Calu3 (cell line): ENCODE measurements around the gene LSM2. TPM values are rescaled to one million over a fixed set of nuclear protein-coding genes. Genes with fewer than 3 reads are reported as not detected.
"Not testable (repeated sequence)": the region's sequence is repeated elsewhere in the genome, so short reads cannot be mapped to it uniquely, and the experiment has no call there.

ENCODE experiments used
- BruUV-seq: library from RNA; stranded (reverse); fragments of 400-500 nt; replicated peaks from 2 replicates; lab custom pipeline; 2021; lab: Mats Ljungman, UMichigan
- CTCF ChIA-PET: fragments of 300-600 bp; sonication (Branson Sonifier 250); formaldehyde crosslinking; loops from one replicate; lab custom pipeline; 2022; ENCODE audit warnings: antibody characterized with exemption; lab: Charles Lee
- DNase-seq: peaks from one replicate; pipeline ENCODE4 v3.0.0; 2022
- H3K27ac Mint-ChIP-seq: one replicate; pipeline ENCODE4 v1.8.0; 2022; ENCODE audit warnings: mixed read lengths; ENCODE audit not compliant: unreplicated experiment
- H3K27me3 Mint-ChIP-seq: one replicate; pipeline ENCODE4 v1.8.0; 2022; ENCODE audit warnings: mixed read lengths; ENCODE audit not compliant: unreplicated experiment
- H3K36me3 Mint-ChIP-seq: one replicate; pipeline ENCODE4 v1.8.0; 2022; ENCODE audit warnings: mild to moderate bottlenecking, moderate library complexity, mixed read lengths; ENCODE audit not compliant: insufficient read depth, unreplicated experiment
- H3K4me1 Mint-ChIP-seq: one replicate; pipeline ENCODE4 v1.8.0; 2022; ENCODE audit warnings: mild to moderate bottlenecking, low read depth, mixed read lengths; ENCODE audit not compliant: unreplicated experiment
- H3K4me3 Mint-ChIP-seq: one replicate; pipeline ENCODE4 v1.8.0; 2022; ENCODE audit warnings: mild to moderate bottlenecking, low read depth, moderate library complexity, mixed read lengths; ENCODE audit not compliant: unreplicated experiment
- H3K9me3 Mint-ChIP-seq: one replicate; pipeline ENCODE4 v1.8.0; 2022; ENCODE audit warnings: low read depth, mixed read lengths; ENCODE audit not compliant: unreplicated experiment
- intact Hi-C: fragments of 100-400 bp; cut with micrococcal nuclease; formaldehyde crosslinking; loops from one replicate; pipeline ENCODE4 v1.10.0; 2022; ENCODE audit not compliant: unreplicated experiment
- total RNA-seq: library from RNA; stranded (reverse); gene quantifications from 2 replicates; pipeline ENCODE4 v1.2.3, GENCODE V29; 2022
- TF ChIP-seq, protein P1 (sequence below): fragments of 200-600 bp; IDR thresholded peaks from one replicate; pipeline ENCODE4 v1.8.0; 2022; ENCODE audit warnings: antibody characterized with exemption; ENCODE audit not compliant: unreplicated experiment

Gene LSM2
- total RNA-seq, 1 experiment from 2014 or later, result 144 TPM

DNA sequence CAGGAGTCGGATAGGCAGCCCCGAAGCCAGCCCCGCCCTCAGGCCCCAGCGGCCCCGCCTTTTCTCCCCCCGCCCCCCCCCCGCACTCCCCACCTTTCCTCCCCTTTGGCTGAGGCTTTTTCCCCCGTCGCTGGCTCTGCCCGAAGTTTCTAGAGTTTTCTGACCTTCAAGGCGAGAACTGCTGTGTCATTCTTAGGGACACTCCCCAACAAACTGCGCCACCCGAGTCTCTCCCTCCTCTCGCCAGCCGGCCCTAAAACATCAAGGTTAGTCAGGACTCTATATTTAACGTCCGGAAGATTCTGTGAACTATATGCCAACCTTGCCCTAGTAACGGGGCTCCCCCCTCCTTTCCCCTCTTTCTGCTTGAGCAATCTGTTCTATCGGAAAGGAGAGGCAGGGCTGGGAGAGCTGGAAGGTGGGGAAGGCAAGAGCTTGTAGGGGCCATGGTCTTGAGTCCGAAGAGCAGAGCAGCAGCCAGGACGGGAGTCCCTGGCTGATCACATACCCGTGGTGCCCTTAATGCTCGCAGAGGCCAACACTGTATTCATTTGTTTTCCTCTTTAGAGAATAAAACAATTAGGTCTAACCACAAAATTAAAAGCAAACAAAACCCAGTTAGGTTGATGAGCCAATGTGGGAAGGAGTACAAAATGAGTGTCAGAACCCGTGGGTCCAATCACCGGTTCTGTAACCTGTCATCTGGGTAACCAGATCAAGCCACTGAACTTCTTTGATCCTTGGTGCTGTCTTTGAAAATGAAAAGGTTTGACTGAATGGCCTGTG lies 15.5 kb upstream of the LSM2 start:
- Mint-ChIP-seq H3K27ac (peak overlapping the region; percentile 95), H3K4me3 (peak overlapping the region; percentile 89), H3K36me3 (peaks cover 90% of the 10 kb centered on the region), H3K27me3 (peaks cover 5% of the 10 kb centered on the region), H3K9me3 (no peaks in the 10 kb centered on the region), H3K4me1 (peaks cover 64% of the 10 kb centered on the region)
- TSS peak; percentile 20 for BruUV-seq
- CTCF ChIA-PET, result interaction anchor here (0.5 to 2.9 kb wide), 14 partner anchors 8 to 152 kb away, joined by 3 to 13 read pairs (median 5); partner anchors contain the start of genes ABHD16A, LSM2, LY6G5B and VARS1
- TF ChIP-seq, protein P1, sequence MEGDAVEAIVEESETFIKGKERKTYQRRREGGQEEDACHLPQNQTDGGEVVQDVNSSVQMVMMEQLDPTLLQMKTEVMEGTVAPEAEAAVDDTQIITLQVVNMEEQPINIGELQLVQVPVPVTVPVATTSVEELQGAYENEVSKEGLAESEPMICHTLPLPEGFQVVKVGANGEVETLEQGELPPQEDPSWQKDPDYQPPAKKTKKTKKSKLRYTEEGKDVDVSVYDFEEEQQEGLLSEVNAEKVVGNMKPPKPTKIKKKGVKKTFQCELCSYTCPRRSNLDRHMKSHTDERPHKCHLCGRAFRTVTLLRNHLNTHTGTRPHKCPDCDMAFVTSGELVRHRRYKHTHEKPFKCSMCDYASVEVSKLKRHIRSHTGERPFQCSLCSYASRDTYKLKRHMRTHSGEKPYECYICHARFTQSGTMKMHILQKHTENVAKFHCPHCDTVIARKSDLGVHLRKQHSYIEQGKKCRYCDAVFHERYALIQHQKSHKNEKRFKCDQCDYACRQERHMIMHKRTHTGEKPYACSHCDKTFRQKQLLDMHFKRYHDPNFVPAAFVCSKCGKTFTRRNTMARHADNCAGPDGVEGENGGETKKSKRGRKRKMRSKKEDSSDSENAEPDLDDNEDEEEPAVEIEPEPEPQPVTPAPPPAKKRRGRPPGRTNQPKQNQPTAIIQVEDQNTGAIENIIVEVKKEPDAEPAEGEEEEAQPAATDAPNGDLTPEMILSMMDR, result no peak
- intact Hi-C loops, result loop anchor here (5.0 kb wide), 1 partner anchor 45 kb away; the partner anchor contains the start of gene VWA7
- DNase-seq, result peak; percentile 93

GRCh38 chr6:31821301-31822035 lies 14.7 kb upstream of the LSM2 start:
- Mint-ChIP-seq H3K27me3 (no peaks in the 10 kb centered on the region), H3K4me3 (peak overlapping the region; percentile 89), H3K27ac (peak overlapping the region; percentile 95), H3K36me3 (peaks cover 84% of the 10 kb centered on the region), H3K4me1 (peaks cover 58% of the 10 kb centered on the region), H3K9me3 (no peaks in the 10 kb centered on the region)
- peak; percentile 94 for DNase-seq
- TF ChIP-seq, protein P1, result no peak
- no TSS peak for BruUV-seq
- intact Hi-C loops, result loop anchor here (2.0 to 5.0 kb wide), 3 partner anchors 13 to 44 kb away; partner anchors contain the start of genes VARS1 and VWA7
- CTCF ChIA-PET, result interaction anchor here (0.6 to 2.9 kb wide), 9 partner anchors 8 to 175 kb away, joined by 3 to 13 read pairs (median 7); partner anchors contain the start of genes ABHD16A, LSM2, VARS1 and VWA7

DNA sequence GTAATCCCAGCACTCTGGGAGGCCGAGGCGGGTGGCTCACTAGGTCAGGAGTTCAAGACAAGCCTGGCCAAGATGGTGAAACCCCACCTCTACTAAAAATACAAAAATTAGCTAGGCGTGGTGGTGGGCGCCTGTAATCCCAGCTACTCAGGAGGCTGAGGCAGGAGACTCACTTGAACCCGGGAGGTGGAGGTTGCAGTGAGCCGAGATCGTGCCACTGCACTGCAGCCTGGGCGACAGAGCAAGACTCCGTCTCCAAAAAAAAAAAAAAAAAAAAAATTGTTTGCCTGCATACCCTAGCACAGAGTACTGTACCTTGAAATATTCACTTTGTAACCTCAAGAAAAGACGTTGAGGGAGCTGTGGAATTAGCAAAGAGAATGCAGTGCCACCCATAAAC lies 13.6 kb upstream of the LSM2 start:
- BruUV-seq, DNase-seq, H3K9me3 Mint-ChIP-seq, H3K27me3 Mint-ChIP-seq: not testable (repeated sequence)
- Mint-ChIP-seq H3K36me3 (peaks cover 78% of the 10 kb centered on the region), H3K4me3 (peak overlapping the region; percentile 89), H3K4me1 (peaks cover 51% of the 10 kb centered on the region), H3K27ac (peak overlapping the region; percentile 95)
- CTCF ChIA-PET, result interaction anchor here (1.0 kb wide), 1 partner anchor 29 kb away, joined by 3 read pairs; no protein-coding TSS in a partner anchor
- intact Hi-C loops, result loop anchor here (2.0 to 5.0 kb wide), 3 partner anchors 14 to 43 kb away; partner anchors contain the start of genes VARS1 and VWA7

DNA sequence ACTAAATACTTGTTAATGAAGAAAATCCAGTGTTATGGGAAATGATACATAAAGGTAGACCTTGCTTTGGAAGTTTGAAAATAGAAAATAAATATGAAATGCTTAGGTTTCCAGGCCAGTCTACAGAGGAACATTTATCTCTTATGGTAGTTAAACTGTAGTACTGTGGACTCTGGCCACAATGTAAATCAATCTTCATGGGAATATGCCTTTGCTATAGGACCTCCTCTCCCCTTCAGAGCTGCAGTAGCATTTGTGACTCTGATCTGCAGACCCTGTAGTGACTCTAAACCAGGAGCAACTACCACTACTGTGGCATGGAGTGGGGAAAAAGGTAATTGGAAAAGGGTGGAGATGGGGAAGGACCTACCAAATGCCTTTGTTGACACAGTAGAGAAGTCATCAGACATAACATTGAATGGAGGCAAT lies 13.1 kb upstream of the LSM2 start:
- peaks cover 46% of the 10 kb centered on the region for H3K4me1 Mint-ChIP-seq
- BruUV-seq, result no TSS peak
- TF ChIP-seq, protein P1, result no peak
- H3K27me3 Mint-ChIP-seq, result no peaks in the 10 kb centered on the region
- H3K27ac Mint-ChIP-seq, result peak overlapping the region; percentile 40
- H3K36me3 Mint-ChIP-seq, result peaks cover 78% of the 10 kb centered on the region
- no peak for DNase-seq
- no peaks in the 10 kb centered on the region for H3K9me3 Mint-ChIP-seq
- CTCF ChIA-PET, result interaction anchor here (0.6 to 1.6 kb wide), 4 partner anchors 11 to 47 kb away, joined by 3 to 6 read pairs (median 3); partner anchors contain the start of gene LSM2
- intact Hi-C loops, result loop anchor here (2.0 to 5.0 kb wide), 3 partner anchors 15 to 43 kb away; partner anchors contain the start of genes VARS1 and VWA7
- H3K4me3 Mint-ChIP-seq, result peak overlapping the region; percentile 89

DNA sequence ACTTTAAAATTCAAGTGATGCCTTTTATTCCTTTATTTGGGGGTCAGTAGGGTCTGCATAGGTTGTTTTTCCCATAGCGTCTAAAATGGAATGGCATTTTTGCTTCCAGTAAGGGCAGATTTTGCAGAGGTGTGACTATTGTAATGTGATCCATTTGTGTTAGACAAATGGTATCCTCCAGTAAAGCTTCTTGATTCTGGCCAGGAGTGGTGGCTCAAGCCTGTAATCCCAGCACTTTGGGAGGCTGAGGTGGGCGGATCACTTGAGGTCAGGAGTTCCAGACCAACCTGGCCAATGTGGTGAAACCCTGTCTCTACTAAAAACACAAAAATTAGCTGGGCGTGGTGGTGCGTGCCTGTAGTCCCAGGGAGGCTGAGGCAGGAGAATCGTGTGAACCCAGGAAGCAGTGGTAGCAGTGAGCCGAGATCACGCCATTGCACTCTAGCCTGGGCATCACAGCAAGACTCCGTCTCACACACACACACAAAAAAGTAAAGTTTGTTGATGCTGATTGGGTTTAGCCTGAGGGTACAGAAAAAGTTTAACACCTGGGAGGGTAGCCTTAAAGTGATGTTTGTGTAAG lies 11.3 kb upstream of the LSM2 start:
- peaks cover 44% of the 10 kb centered on the region for H3K4me1 Mint-ChIP-seq
- H3K27ac Mint-ChIP-seq, result peak overlapping the region; percentile 40
- H3K36me3 Mint-ChIP-seq, result peaks cover 82% of the 10 kb centered on the region
- H3K9me3 Mint-ChIP-seq, BruUV-seq, intact Hi-C loops, H3K27me3 Mint-ChIP-seq, DNase-seq: not testable (repeated sequence)
- CTCF ChIA-PET, result interaction anchor here (0.7 to 1.6 kb wide), 3 partner anchors 11 to 45 kb away, joined by 3 to 4 read pairs (median 3); partner anchors contain the start of genes LSM2 and VARS1
- peak overlapping the region; percentile 89 for H3K4me3 Mint-ChIP-seq

- H3K27me3 Mint-ChIP-seq, H3K9me3 Mint-ChIP-seq, BruUV-seq, DNase-seq, intact Hi-C loops: not testable (repeated sequence)
- Mint-ChIP-seq H3K27ac (peak overlapping the region; percentile 40), H3K36me3 (peaks cover 75% of the 10 kb centered on the region), H3K4me1 (peaks cover 42% of the 10 kb centered on the region), H3K4me3 (peak overlapping the region; percentile 89)
- CTCF ChIA-PET, result interaction anchor here (0.6 to 1.0 kb wide), 3 partner anchors 11 to 22 kb away, joined by 3 to 4 read pairs (median 3); partner anchors contain the start of genes LSM2 and VARS1
Observed at GRCh38 chr6:31817133-31817928, 10.6 kb upstream of the LSM2 start.
